Transverse colon (tissue), 4 donors: ENCODE data around the gene MACROD1.

Experiments used
- EP300 ChIP-seq: sonication (generic); formaldehyde crosslinking; IDR thresholded peaks from one replicate; pipeline ENCODE4 v1.6.1; 2017; ENCODE audit warnings: antibody characterized with exemption, low read depth
- POLR2A ChIP-seq: fragments of 450-650 bp; IDR thresholded peaks from one replicate; pipeline ENCODE4 v1.6.1; 2016; ENCODE audit warnings: antibody characterized with exemption, mild to moderate bottlenecking, moderate library complexity
- POLR2AphosphoS5 ChIP-seq, 3 donors: sonication (generic); formaldehyde crosslinking; IDR thresholded peaks; one replicate each; pipeline ENCODE4 v1.6.1; 2016; ENCODE audit warnings: antibody characterized with exemption in 3 of 3
- TF ChIP-seq, protein P1 (sequence below), 5 experiments: fragments of 200-600 bp in 3 of 5; fragments of 450-650 bp in 2 of 5; sonication (generic) in 3 of 5; IDR thresholded peaks; 1 replicate in 2 of 5; 2 replicates in 3 of 5; pipeline ENCODE4 v1.5.1; 2016 to 2017; ENCODE audit warnings: antibody characterized with exemption in 5 of 5, inconsistent platforms in 3 of 5, mild to moderate bottlenecking in 2 of 5, moderate library complexity in 1 of 5

DNA sequence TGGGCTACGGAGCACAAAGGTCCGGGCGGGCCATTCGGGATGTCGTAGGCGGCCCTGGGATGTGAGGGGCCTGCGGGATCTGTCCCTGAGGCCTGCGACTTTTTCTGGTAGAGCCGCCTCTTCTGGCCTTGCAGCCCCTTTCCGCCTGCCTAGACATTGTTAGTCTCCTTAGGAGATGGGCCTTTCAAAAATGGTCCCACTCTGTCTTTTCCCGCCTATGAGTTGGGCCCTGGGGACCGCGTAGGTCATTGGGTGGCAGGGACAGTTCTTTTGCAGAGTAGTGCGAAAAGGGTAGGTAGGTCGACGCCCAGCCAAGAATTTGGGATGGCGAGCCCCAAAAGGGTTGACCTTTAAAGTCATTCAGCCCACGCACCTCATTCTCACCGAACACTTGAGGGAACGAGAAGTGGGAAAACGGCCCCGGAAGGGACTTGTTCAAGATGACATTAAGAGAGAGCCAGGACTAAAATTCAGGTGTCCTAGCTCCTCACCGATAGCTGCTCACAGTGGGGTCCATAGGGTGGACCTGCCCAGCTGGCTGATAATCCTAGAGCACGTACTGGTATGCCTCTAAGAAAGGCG is 178.9 kb downstream of the MACROD1 start:
- TF ChIP-seq, protein P1, sequence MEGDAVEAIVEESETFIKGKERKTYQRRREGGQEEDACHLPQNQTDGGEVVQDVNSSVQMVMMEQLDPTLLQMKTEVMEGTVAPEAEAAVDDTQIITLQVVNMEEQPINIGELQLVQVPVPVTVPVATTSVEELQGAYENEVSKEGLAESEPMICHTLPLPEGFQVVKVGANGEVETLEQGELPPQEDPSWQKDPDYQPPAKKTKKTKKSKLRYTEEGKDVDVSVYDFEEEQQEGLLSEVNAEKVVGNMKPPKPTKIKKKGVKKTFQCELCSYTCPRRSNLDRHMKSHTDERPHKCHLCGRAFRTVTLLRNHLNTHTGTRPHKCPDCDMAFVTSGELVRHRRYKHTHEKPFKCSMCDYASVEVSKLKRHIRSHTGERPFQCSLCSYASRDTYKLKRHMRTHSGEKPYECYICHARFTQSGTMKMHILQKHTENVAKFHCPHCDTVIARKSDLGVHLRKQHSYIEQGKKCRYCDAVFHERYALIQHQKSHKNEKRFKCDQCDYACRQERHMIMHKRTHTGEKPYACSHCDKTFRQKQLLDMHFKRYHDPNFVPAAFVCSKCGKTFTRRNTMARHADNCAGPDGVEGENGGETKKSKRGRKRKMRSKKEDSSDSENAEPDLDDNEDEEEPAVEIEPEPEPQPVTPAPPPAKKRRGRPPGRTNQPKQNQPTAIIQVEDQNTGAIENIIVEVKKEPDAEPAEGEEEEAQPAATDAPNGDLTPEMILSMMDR (IDR thresholded peaks at IDR 0.05) = no peak
- no peak for TF ChIP-seq POLR2AphosphoS5 (IDR thresholded peaks at IDR 0.05)
- no peak for TF ChIP-seq EP300
- no peak for TF ChIP-seq POLR2A
